Activated CD4-positive, alpha-beta T cell treated with anti-CD3 and anti-CD28 coated beads for 48 hours (primary cell): Measurements from ENCODE around the gene TFEC.
"Not testable (repeated sequence)": the region's sequence is repeated elsewhere in the genome, so short reads cannot be mapped to it uniquely, and the experiment has no call there.

ENCODE experiments used
- DNase-seq: peaks from one replicate; pipeline ENCODE4 v3.0.0-alpha.2; 2020

Gene TFEC, protein sequence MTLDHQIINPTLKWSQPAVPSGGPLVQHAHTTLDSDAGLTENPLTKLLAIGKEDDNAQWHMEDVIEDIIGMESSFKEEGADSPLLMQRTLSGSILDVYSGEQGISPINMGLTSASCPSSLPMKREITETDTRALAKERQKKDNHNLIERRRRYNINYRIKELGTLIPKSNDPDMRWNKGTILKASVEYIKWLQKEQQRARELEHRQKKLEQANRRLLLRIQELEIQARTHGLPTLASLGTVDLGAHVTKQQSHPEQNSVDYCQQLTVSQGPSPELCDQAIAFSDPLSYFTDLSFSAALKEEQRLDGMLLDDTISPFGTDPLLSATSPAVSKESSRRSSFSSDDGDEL

DNA sequence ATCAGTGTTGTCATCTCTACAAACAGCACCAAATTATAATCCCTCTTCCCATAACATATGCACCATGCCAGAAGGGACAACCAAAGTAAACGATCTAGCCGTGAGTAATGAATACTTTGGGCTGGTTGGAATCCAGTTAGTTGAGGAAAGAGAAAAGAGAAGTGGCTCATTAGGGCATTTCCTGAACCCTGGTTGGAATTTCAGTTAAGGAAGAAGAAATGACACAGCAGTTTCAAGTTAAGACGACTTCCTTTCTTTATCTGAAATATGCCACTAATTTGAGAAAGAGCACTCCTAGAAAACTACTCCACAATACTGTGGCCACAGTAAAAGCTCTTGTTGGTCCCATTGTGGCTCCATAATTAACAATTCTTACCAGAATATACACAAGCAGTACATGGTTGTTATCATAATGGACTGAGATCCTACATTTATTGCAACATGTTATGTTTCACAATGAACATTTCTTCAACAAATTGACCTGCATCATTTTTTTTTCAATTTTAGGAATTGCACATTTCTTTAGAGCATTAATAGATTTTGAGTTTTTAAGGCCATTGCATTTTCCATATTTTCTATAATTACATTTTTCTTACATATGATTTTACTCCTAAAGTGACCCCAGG, at the start of gene TFEC:
Gene TFEC (minus strand): TSS at position 113 of the 626 bp plus-strand sequence. CDS start 46,322 bp downstream, outside the sequence.
- DNase-seq = no peak

DNA sequence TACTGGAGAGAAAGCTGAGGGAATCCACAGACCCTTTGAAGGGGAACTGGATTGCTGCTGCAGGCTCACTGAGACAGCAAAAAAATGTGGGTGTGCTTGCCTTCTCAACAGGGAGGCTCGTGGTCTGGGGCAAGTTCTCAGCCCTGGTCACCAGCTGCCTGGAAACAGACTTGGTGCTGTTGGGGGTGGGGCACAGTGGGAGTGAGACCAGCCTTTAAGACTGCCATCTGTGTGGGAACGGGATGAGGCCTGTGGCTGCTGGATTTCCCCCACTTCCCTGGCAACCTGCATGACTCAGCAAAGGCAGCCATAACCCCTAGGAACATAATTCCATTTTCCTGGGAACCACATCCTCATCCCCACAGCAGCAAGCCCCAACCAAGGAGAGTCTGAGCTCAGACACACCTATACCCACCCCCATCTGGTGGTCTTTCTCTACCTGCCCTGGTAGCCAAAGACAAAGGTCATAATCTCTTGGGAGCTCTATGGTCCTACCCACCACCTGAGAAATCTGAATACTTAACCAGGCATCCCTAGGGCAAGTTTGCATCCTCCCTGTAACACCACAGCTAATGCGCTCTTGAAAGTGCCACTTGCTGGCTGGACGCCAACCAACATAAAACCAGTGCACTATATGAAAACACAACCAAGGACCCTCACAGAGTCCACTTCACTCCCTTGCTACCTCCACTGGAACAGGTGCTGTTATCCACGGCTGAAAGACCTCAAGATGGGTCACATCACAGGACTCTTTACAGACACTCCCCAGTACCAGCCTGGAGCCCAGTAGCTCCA, 45.0 kb upstream of the TFEC start:
- DNase-seq = no peak

GRCh38 chr7:116071629-116072028, 41.1 kb upstream of the TFEC start:
- DNase-seq = no peak

DNA sequence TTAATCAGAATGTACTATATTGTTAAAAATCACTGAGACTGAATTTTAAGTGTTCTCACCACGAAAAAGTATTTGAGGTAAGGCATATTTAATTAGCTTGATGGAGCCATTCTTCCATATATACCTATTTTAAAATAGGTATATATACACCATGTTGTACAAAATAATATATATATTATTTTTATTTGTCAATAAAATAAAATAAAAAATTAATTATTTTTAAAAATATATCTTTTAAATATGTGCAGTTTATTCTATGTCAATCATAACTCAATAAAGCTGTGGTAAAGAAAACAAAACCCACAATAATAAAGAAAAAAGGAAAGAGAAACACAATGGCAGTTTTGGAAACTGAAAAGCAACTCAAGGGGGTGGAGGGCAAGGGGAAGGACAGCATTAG, 33.6 kb upstream of the TFEC start:
- DNase-seq = no peak

- no peak for DNase-seq
These were observed 32.1 kb upstream of the TFEC start for GRCh38 chr7:116062666-116063065.

DNA sequence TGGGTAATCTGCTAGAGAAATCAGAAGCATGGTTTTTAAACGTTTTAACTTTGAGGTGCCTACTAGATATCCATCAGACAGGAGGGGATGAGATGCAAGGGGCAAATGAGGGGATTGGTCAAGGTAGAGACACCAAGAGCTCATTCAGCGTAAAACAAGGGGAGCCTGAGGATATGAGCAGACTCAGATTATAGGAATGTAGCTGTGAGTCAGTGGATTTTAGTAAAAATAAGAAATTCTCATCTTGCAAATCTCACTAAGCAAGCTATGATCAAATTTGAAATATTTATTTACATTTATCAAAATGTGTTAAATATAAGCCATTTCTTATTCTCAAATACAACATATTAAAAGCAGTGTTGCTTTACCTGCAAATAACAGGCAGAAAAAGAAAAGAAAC, 21.4 kb upstream of the TFEC start:
- DNase-seq = no peak

- DNase-seq = not testable (repeated sequence)
These were observed 16.7 kb upstream of the TFEC start for GRCh38 chr7:116047261-116047660.

DNA sequence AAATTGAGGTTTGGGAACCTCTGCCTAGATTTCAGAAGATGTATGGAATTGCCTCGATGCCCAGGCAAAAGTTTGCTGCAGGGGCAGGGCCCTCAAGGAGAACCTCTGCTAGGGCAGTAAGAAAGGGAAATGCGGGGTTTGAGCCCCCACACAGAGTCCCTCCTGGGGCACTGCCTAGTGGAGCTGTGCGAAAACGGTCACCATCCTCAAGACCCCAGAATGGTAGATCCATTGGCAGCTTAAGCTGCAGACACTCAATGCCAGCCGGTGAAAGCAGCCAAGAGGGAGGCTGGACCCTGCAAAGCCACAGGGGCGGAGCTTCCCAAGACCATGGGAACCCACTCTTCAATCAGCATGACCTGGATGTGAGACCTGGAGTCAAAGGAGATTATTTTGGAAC, 15.0 kb upstream of the TFEC start:
- DNase-seq = no peak

- DNase-seq = no peak
These were observed 11.1 kb upstream of the TFEC start for GRCh38 chr7:116041615-116042014.

- no peak for DNase-seq
These were observed 6.8 kb upstream of the TFEC start for GRCh38 chr7:116037401-116037800.

- no peak for DNase-seq
These were observed 3.8 kb upstream of the TFEC start for GRCh38 chr7:116034411-116034810.

- DNase-seq = no peak
These were observed 2.3 kb upstream of the TFEC start for GRCh38 chr7:116032886-116033285.

DNA sequence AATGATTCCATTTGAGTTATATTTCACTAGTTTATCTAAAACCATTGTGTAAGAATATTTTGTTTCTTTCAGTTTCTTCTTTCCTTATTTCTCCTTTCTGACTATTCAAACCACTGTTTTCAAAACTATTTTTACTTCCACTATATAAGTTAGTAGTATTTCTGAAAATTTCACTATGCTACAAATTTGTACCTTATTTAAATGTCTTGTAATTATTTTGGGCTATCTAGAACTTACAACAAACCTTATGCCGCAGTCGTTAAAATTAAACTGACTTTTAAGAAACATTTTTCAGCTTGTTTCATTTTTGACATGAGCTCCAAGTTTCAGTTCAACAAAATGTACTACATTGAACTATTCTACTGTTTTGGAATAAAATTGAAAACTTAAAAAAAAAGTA, 1.8 kb downstream of the TFEC start:
- no peak for DNase-seq

GRCh38 chr7:116027786-116028185, 2.8 kb downstream of the TFEC start:
- no peak for DNase-seq

- DNase-seq = no peak
These were observed 5.4 kb downstream of the TFEC start for GRCh38 chr7:116024826-116025809.

GRCh38 chr7:116021237-116021636, 9.3 kb downstream of the TFEC start:
- no peak for DNase-seq

GRCh38 chr7:116018731-116019130, 11.8 kb downstream of the TFEC start:
- no peak for DNase-seq

GRCh38 chr7:116013675-116014074, 16.9 kb downstream of the TFEC start:
- no peak for DNase-seq

- no peak for DNase-seq
These were observed 19.0 kb downstream of the TFEC start for GRCh38 chr7:116011584-116011983.

- DNase-seq = not testable (repeated sequence)
These were observed 25.8 kb downstream of the TFEC start for GRCh38 chr7:116004762-116005161.

DNA sequence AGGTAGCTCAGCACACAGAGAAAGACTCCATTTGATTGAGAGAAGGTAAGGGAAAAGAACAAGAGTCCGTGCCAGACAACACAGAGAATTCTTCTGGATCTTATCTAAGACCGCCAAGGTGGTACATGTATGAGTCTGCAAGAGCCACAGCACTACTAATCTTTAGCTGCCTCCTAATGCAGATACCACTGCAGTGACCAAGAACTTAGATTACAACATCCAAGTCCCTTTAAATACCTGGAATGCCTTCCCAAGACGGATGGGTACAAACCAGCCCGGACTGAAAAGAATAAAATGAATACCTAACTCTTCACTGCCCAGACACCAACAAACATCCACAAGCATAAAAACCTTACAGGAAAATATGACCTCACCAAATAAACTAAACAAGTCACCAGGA, 33.3 kb downstream of the TFEC start:
- no peak for DNase-seq

- DNase-seq = no peak
These were observed 34.9 kb downstream of the TFEC start for GRCh38 chr7:115995701-115996100.

- no peak for DNase-seq
These were observed 42.2 kb downstream of the TFEC start for GRCh38 chr7:115988401-115988800.
